Left lung (tissue), 10 donors: Measurements from ENCODE around the gene SCLT1. TPM values are rescaled to one million over a fixed set of nuclear protein-coding genes. Genes with fewer than 3 reads are reported as not detected.

Experiments
- ATAC-seq: fragments of 200-7000 bp; cut with Tn5 transposase; one replicate; pipeline ENCODE4 v1.9.1; 2020; ENCODE audit warnings: moderate library complexity
- DNase-seq, 4 donors: peaks; one replicate each; pipeline ENCODE4 v3.0.0-alpha.2; 2013 to 2020
- H3K27ac ChIP-seq, 2 donors: fragments of 200-600 bp; sonication (generic) in 1 of 2; one replicate each; pipeline versions ENCODE4 v1.5.0 to v1.8.0; 2020 to 2021
- H3K27me3 ChIP-seq, 2 donors: fragments of 200-600 bp; sonication (generic) in 1 of 2; one replicate each; pipeline versions ENCODE4 v1.5.0 to v1.8.0; 2020 to 2021
- H3K36me3 ChIP-seq, 2 donors: fragments of 200-600 bp; sonication (generic) in 1 of 2; one replicate each; pipeline versions ENCODE4 v1.5.0 to v1.8.0; 2020 to 2021
- H3K4me1 ChIP-seq, 2 donors: fragments of 200-600 bp; one replicate each; pipeline ENCODE4 v1.8.0; 2021
- H3K4me3 ChIP-seq, 2 donors: fragments of 200-600 bp; sonication (generic) in 1 of 2; one replicate each; pipeline versions ENCODE4 v1.5.0 to v1.8.0; 2020 to 2021; ENCODE audit warnings: mild to moderate bottlenecking in 1 of 2
- H3K9me3 ChIP-seq, 2 donors: fragments of 200-600 bp; sonication (generic) in 1 of 2; one replicate each; pipeline versions ENCODE4 v1.5.0 to v1.8.0; 2020 to 2021
- intact Hi-C, 2 donors: fragments of 100-400 bp; cut with DNase I; formaldehyde crosslinking; loops; one replicate each; pipeline versions ENCODE4 v1.11.2 to v1.14.2; 2022
- polyA plus RNA-seq, 6 donors: library from polyadenylated mRNA; unstranded; fragments of 120-200 nt; gene quantifications; one replicate each; pipeline ENCODE4 v1.2.1, GENCODE V29; 2013; ENCODE audit not compliant: insufficient read length in 6 of 6
- total RNA-seq, 2 donors: library from RNA; stranded (reverse); fragmentation: NEBNext Ultra II Directional; extraction: Animal tissue kit (Norgen Biotek cat#: 25700); gene quantifications; one replicate each; pipeline ENCODE4 v1.2.1, GENCODE V29; 2021
- TF ChIP-seq, protein P1 (sequence below), 2 donors: fragments of 200-600 bp; sonication (generic) in 1 of 2; IDR thresholded peaks; one replicate each; pipeline versions ENCODE4 v1.5.0 to v1.8.0; 2021; ENCODE audit warnings: antibody characterized with exemption in 2 of 2
- donor health status: DM: no; HTN: yes; CAD: no.
- donor health status: DM: no; HTN: no; CAD: no.

SCLT1 gene
- total and polyA plus RNA-seq, 8 donors, result 12.4 to 24.1 (median 17.6) TPM

DNA sequence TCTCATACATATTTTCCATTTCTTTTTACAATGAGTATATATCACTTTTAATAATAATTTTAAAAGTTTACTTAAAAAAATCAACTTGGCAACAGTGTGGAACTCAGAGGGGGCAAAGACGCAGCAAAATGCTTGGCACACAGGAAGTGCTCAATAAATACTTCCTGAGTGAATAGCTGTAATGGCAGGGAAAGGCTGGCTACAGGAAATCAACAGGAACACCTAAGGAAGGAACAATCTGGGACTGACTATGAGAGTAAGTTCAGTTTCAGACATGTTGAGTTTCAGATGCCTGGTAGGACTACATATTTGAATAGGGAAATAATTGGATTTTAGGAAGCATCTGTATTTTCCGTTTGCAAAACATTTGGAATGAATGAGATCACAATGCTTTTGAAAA is 137.6 kb downstream of the SCLT1 start:
- TF ChIP-seq, protein P1, sequence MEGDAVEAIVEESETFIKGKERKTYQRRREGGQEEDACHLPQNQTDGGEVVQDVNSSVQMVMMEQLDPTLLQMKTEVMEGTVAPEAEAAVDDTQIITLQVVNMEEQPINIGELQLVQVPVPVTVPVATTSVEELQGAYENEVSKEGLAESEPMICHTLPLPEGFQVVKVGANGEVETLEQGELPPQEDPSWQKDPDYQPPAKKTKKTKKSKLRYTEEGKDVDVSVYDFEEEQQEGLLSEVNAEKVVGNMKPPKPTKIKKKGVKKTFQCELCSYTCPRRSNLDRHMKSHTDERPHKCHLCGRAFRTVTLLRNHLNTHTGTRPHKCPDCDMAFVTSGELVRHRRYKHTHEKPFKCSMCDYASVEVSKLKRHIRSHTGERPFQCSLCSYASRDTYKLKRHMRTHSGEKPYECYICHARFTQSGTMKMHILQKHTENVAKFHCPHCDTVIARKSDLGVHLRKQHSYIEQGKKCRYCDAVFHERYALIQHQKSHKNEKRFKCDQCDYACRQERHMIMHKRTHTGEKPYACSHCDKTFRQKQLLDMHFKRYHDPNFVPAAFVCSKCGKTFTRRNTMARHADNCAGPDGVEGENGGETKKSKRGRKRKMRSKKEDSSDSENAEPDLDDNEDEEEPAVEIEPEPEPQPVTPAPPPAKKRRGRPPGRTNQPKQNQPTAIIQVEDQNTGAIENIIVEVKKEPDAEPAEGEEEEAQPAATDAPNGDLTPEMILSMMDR (IDR thresholded peaks at IDR 0.05), result no peak
- ATAC-seq (no peak), DNase-seq (no peak)
- H3K4me3 ChIP-seq, result no peak overlapping the region
- no peaks in the 10 kb centered on the region for H3K36me3 ChIP-seq
- H3K4me1 ChIP-seq, result peaks cover 0 to 8% of the 10 kb centered on the region in 2 donors
- H3K27ac ChIP-seq, result no peak overlapping the region
- no peaks in the 10 kb centered on the region for H3K27me3 ChIP-seq
- intact Hi-C loops, result no loop called here
- H3K9me3 ChIP-seq, result no peaks in the 10 kb centered on the region

DNA sequence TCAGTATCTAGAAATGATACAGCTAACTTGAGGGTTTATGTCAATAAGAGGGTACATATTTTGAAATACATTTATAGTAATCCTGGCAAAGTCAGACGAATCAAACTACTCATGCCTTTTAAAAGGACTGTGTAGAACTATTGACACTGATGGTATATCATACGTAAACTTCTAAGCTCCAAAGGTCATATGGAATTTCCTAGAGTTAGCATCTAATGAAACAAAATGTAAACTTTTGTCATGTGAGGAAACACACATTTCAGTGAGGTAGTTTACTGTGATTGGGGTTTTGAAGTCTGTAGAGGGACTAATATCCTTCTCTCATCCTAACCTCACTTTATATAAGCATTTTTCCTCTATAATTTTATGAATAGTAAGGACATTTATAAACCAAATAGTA is 138.4 kb downstream of the SCLT1 start:
- DNase-seq (no peak), ATAC-seq (no peak)
- Histone ChIP-seq H3K36me3 (peaks cover 0 to 3% of the 10 kb centered on the region in 2 donors), H3K27ac (no peak overlapping the region), H3K4me3 (no peak overlapping the region), H3K9me3 (peaks cover 0 to under 1% of the 10 kb centered on the region in 2 donors), H3K4me1 (peaks cover 0 to 8% of the 10 kb centered on the region in 2 donors), H3K27me3 (no peaks in the 10 kb centered on the region)
- intact Hi-C loops, result no loop called here
- TF ChIP-seq, protein P1 (IDR thresholded peaks at IDR 0.05), result no peak

GRCh38 chr4:128951316-128951715 is 142.0 kb downstream of the SCLT1 start:
- H3K9me3 ChIP-seq, result peaks cover 0 to 4% of the 10 kb centered on the region in 2 donors
- DNase-seq (no peak), ATAC-seq (no peak)
- H3K27ac ChIP-seq, result no peak overlapping the region
- H3K4me3 ChIP-seq, result no peak overlapping the region
- H3K4me1 ChIP-seq, result no peaks in the 10 kb centered on the region
- intact Hi-C loops, result no loop called here
- peaks cover 0 to 23% of the 10 kb centered on the region in 2 donors for H3K36me3 ChIP-seq
- TF ChIP-seq, protein P1 (IDR thresholded peaks at IDR 0.05), result no peak
- H3K27me3 ChIP-seq, result no peaks in the 10 kb centered on the region

DNA sequence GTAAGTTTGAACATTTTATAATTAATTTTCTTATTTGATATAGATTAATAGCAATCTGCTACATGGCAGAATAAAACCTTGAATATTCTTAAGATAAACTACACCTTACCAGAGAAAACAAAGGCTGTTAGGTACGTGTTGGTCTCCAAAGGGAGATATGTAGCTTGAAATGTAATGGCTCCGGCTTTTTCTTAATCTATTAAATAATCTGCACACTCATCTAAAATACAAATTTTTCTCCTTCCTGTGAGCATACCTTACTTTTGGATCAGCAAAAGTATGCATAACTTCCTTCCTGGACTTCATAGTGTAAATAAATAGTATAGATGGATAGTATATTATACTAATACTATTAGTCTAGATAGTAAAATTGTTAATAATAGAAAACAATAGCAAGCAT is 142.5 kb downstream of the SCLT1 start:
- intact Hi-C loops, result no loop called here
- Histone ChIP-seq H3K4me3 (no peak overlapping the region), H3K4me1 (no peaks in the 10 kb centered on the region), H3K36me3 (peaks cover 0 to 29% of the 10 kb centered on the region in 2 donors), H3K9me3 (peaks cover 0 to 4% of the 10 kb centered on the region in 2 donors), H3K27me3 (no peaks in the 10 kb centered on the region), H3K27ac (no peak overlapping the region)
- DNase-seq (no peak), ATAC-seq (no peak)
- TF ChIP-seq, protein P1 (IDR thresholded peaks at IDR 0.05), result no peak

DNA sequence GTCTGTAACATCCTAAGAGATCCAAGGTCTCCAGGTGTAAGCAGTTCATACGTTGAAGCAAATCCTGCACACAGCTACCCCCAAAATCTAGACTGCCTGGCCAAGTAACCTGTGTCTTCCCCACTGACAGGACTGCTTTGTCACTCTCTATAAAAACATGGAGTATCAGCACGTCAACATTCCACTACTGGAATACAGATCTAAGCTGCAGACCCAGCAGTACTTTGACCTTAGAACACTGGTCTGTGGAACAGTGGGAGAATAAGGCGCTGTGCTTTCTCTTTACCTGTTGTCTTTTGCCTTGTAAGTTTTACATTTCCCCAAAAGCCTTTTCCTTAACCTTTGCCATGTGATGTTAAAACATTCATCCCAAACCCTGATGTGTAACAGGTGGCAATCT is 146.4 kb downstream of the SCLT1 start:
- intact Hi-C loops, result no loop called here
- H3K27ac ChIP-seq, result no peak overlapping the region
- TF ChIP-seq, protein P1 (IDR thresholded peaks at IDR 0.05), result no peak

More for the DNA sequence above, 146.4 kb downstream of the SCLT1 start:
- Histone ChIP-seq H3K4me1 (no peaks in the 10 kb centered on the region), H3K4me3 (no peak overlapping the region), H3K9me3 (peaks cover 0 to 14% of the 10 kb centered on the region in 2 donors), H3K36me3 (peaks cover 0 to 53% of the 10 kb centered on the region in 2 donors), H3K27me3 (no peaks in the 10 kb centered on the region)
- ATAC-seq (no peak), DNase-seq (no peak)
